CD4-positive, alpha-beta T cell (primary cell): ENCODE data around the gene SPTBN1. TPM values are rescaled to one million over a fixed set of nuclear protein-coding genes. Genes with fewer than 3 reads are reported as not detected.
A peak's percentile ranks its signal among the peaks of the same experiment; 100 is the strongest.

Experiments used
- ATAC-seq: fragments of 200-7000 bp; cut with Tn5 transposase; one replicate; pipeline ENCODE4 v1.10.0; 2022; ENCODE audit warnings: mild to moderate bottlenecking; ENCODE audit not compliant: poor library complexity
- CTCF ChIA-PET: fragments of 350-600 bp; sonication (Branson Sonifier 250); formaldehyde crosslinking; loops from one replicate; lab custom pipeline; 2021; ENCODE audit warnings: antibody characterized with exemption, inconsistent platforms; lab: Charles Lee
- POLR2A ChIA-PET: fragments of 350-600 bp; sonication (Branson Sonifier 250); formaldehyde crosslinking; loops from one replicate; lab custom pipeline; 2021; ENCODE audit warnings: antibody characterized with exemption, inconsistent platforms; lab: Charles Lee
- DNase-seq, 14 experiments: peaks; one replicate each; pipeline ENCODE4 v3.0.0-alpha.2; 2013 to 2020; ENCODE audit warnings: mixed read lengths in 2 of 14
- H3K27ac ChIP-seq, 2 donors: one replicate each; pipeline versions ENCODE4 v1.5.1 to v1.7.0; 2013; ENCODE audit warnings: low read length in 2 of 2, low read depth in 1 of 2, mild to moderate bottlenecking in 1 of 2
- H3K27me3 ChIP-seq, 2 experiments: 1 replicate in 1 of 2; 2 replicates in 1 of 2; pipeline versions ENCODE4 v1.6.1 to v1.7.0; 2013; ENCODE audit warnings: low read length in 2 of 2, control low read depth in 1 of 2, mild to moderate bottlenecking in 1 of 2, moderate library complexity in 1 of 2; ENCODE audit not compliant: insufficient read depth in 2 of 2, control insufficient read depth in 1 of 2
- H3K36me3 ChIP-seq: one replicate; pipeline ENCODE4 v1.6.1; 2013; ENCODE audit warnings: low read length, control low read depth; ENCODE audit not compliant: insufficient read depth
- H3K4me1 ChIP-seq: one replicate; pipeline ENCODE4 v1.6.1; 2013; ENCODE audit warnings: low read length, control low read depth; ENCODE audit not compliant: insufficient read depth
- H3K4me3 ChIP-seq: one replicate; pipeline ENCODE4 v1.5.1; 2013; ENCODE audit warnings: mild to moderate bottlenecking, low read length, moderate library complexity
- H3K9me3 ChIP-seq, 2 experiments: 1 replicate in 1 of 2; 2 replicates in 1 of 2; pipeline versions ENCODE4 v1.6.1 to v1.7.0; 2013; ENCODE audit warnings: low read length in 2 of 2, mild to moderate bottlenecking in 2 of 2, control low read depth in 1 of 2, moderate library complexity in 1 of 2; ENCODE audit not compliant: control insufficient read depth in 1 of 2, insufficient read depth in 1 of 2
- H3K27ac Mint-ChIP-seq: one replicate; pipeline ENCODE4 v1.8.0; 2020; ENCODE audit warnings: mixed read lengths
- H3K27me3 Mint-ChIP-seq: one replicate; pipeline ENCODE4 v1.8.0; 2021; ENCODE audit warnings: mixed read lengths
- H3K36me3 Mint-ChIP-seq: one replicate; pipeline ENCODE4 v1.8.0; 2021; ENCODE audit warnings: low read depth, mixed read lengths
- H3K4me1 Mint-ChIP-seq: one replicate; pipeline ENCODE4 v1.8.0; 2021; ENCODE audit warnings: low read depth, mixed read lengths
- H3K4me3 Mint-ChIP-seq: one replicate; pipeline ENCODE4 v1.8.0; 2020; ENCODE audit warnings: mild to moderate bottlenecking, mixed read lengths
- H3K9me3 Mint-ChIP-seq: one replicate; pipeline ENCODE4 v1.8.0; 2020; ENCODE audit warnings: mixed read lengths
- CTCF ChIP-seq: fragments of 200-600 bp; IDR thresholded peaks from one replicate; pipeline ENCODE4 v1.8.0; 2022; ENCODE audit warnings: antibody characterized with exemption, mild to moderate bottlenecking
- intact Hi-C, 2 experiments: fragments of 100-400 bp; cut with DNase I in 1 of 2; cut with micrococcal nuclease in 1 of 2; formaldehyde crosslinking; loops; one replicate each; pipeline versions ENCODE4 v1.15.1 to v1.9.0; 2023 to 2025; cut with DNase I, micrococcal nuclease
- total RNA-seq, 174 experiments: library from RNA in 2 of 174; stranded (reverse) in 2 of 174; gene quantifications; one replicate each; pipeline ENCODE4 v1.2.3 and lab custom pipeline; 2021 to 2026

SPTBN1 gene
- total RNA-seq, 2 experiments from 2014 or later, result 156 to 166 TPM

GRCh38 chr2:54651291-54651690 lies 195.2 kb downstream of the SPTBN1 start:
- CTCF ChIA-PET, result no interaction called here
- Histone ChIP-seq H3K4me3 (no peak overlapping the region), H3K9me3 (no peaks in the 10 kb centered on the region), H3K4me1 (no peaks in the 10 kb centered on the region), H3K27ac (no peak overlapping the region), H3K27me3 (no peaks in the 10 kb centered on the region), H3K36me3 (peaks cover 100% of the 10 kb centered on the region)
- no peaks in the 10 kb centered on the region for H3K9me3 Mint-ChIP-seq
- no peaks in the 10 kb centered on the region for H3K4me1 Mint-ChIP-seq
- DNase-seq, result no peak
- no peak overlapping the region for H3K27ac Mint-ChIP-seq
- no peak for ATAC-seq
- H3K4me3 Mint-ChIP-seq, result no peak overlapping the region
- TF ChIP-seq CTCF, result no peak
- POLR2A ChIA-PET, result no interaction called here
- intact Hi-C loops, result no loop called here
- no peaks in the 10 kb centered on the region for H3K27me3 Mint-ChIP-seq
- H3K36me3 Mint-ChIP-seq, result peaks cover 99% of the 10 kb centered on the region

GRCh38 chr2:54652540-54652939 lies 196.4 kb downstream of the SPTBN1 start:
- Histone ChIP-seq H3K27ac (no peak overlapping the region), H3K9me3 (no peaks in the 10 kb centered on the region), H3K4me1 (no peaks in the 10 kb centered on the region), H3K36me3 (peaks cover 98% of the 10 kb centered on the region), H3K4me3 (no peak overlapping the region), H3K27me3 (no peaks in the 10 kb centered on the region)
- Mint-ChIP-seq H3K4me1 (no peaks in the 10 kb centered on the region), H3K27me3 (no peaks in the 10 kb centered on the region), H3K36me3 (peaks cover 99% of the 10 kb centered on the region), H3K27ac (peak overlapping the region; percentile 59), H3K9me3 (no peaks in the 10 kb centered on the region), H3K4me3 (no peak overlapping the region)
- ChIA-PET POLR2A (no interaction called here), CTCF (no interaction called here)
- peak; percentile 41 for ATAC-seq
- intact Hi-C loops, result no loop called here
- TF ChIP-seq CTCF, result no peak
- no peak for DNase-seq

GRCh38 chr2:54653572-54654204 lies 197.6 kb downstream of the SPTBN1 start:
- Mint-ChIP-seq H3K27me3 (no peaks in the 10 kb centered on the region), H3K9me3 (no peaks in the 10 kb centered on the region), H3K4me3 (no peak overlapping the region), H3K27ac (peak overlapping the region; percentile 59), H3K36me3 (peaks cover 99% of the 10 kb centered on the region), H3K4me1 (no peaks in the 10 kb centered on the region)
- ChIA-PET CTCF (no interaction called here), POLR2A (no interaction called here)
- H3K9me3 ChIP-seq, result no peaks in the 10 kb centered on the region
- H3K4me3 ChIP-seq, result no peak overlapping the region
- no peak for DNase-seq
- ATAC-seq, result no peak
- intact Hi-C loops, result no loop called here
- no peaks in the 10 kb centered on the region for H3K4me1 ChIP-seq
- H3K27ac ChIP-seq, result no peak overlapping the region
- no peaks in the 10 kb centered on the region for H3K27me3 ChIP-seq
- peaks cover 98% of the 10 kb centered on the region for H3K36me3 ChIP-seq
- TF ChIP-seq CTCF, result no peak
